HCT116 (cell line): ENCODE results near the gene OSGEPL1. TPM values are rescaled to one million over a fixed set of nuclear protein-coding genes. Genes with fewer than 3 reads are reported as not detected.

ENCODE experiments used
- ATAC-seq: fragments of 200-7000 bp; cut with Tn5 transposase; 2 replicates; pipeline ENCODE4 v1.9.1; 2020; ENCODE audit warnings: mild to moderate bottlenecking, moderate library complexity
- Bru-seq: library from RNA; stranded (reverse); fragments of 400-500 nt; gene quantifications from one replicate; lab custom pipeline; 2021; lab: Mats Ljungman, UMichigan
- BruChase-seq, 2 experiments: library from RNA; stranded (reverse); fragments of 400-500 nt; gene quantifications; one replicate each; lab custom pipeline; 2021; lab: Mats Ljungman, UMichigan
- BruUV-seq: library from RNA; stranded (reverse); fragments of 400-500 nt; replicated peaks from 2 replicates; lab custom pipeline; 2021; lab: Mats Ljungman, UMichigan
- CTCF ChIA-PET: fragments of 300-600 bp; sonication (Branson Sonifier 250); formaldehyde crosslinking; loops from one replicate; lab custom pipeline; 2021; ENCODE audit warnings: antibody characterized with exemption; lab: Charles Lee
- POLR2A ChIA-PET: fragments of 300-600, 350-600 bp; sonication (Branson Sonifier 250); formaldehyde crosslinking; loops from one replicate; lab custom pipeline; 2021; ENCODE audit warnings: antibody characterized with exemption; lab: Charles Lee
- RAD21 ChIA-PET, 2 experiments: fragments of 300-600 bp; sonication (Branson Sonifier 250); formaldehyde crosslinking; loops; one replicate each; lab custom pipeline; 2023; ENCODE audit warnings: low total read pairs in 2 of 2; ENCODE audit not compliant: uncharacterized antibody in 2 of 2, unreplicated experiment in 2 of 2, low non-redundant PET in 1 of 2; lab: Charles Lee
- DNase-seq: peaks from one replicate; pipeline ENCODE4 v3.0.0-alpha.2; 2010; ENCODE audit warnings: low read depth, low spot score
- H2AFZ ChIP-seq: fragments of 200-600 bp; shearing (Covaris generic), sonication (generic); 2 replicates; pipeline ENCODE4 v1.6.1; 2017; ENCODE audit warnings: low read depth, mixed run types, mixed read lengths, antibody characterized with exemption, low read length; ENCODE audit not compliant: poor library complexity, severe bottlenecking
- H3K27ac ChIP-seq: 2 replicates; pipeline ENCODE4 v1.5.1; 2012; ENCODE audit warnings: low read depth, low read length
- H3K27me3 ChIP-seq: fragments of 200-600 bp; sonication (generic); 2 replicates; pipeline ENCODE4 v1.6.1; 2016; ENCODE audit warnings: mixed run types, low read length, mixed read lengths; ENCODE audit not compliant: insufficient read depth
- H3K36me3 ChIP-seq, 2 experiments: fragments of 200-500 bp in 1 of 2; fragments of 200-600 bp in 1 of 2; sonication (Bioruptor generic) in 1 of 2; sonication (generic) in 1 of 2; 2 replicates each; pipeline versions ENCODE4 v1.5.1 to v1.6.1; 2014 to 2016; ENCODE audit warnings: low read length in 2 of 2, inconsistent platforms in 1 of 2, mixed read lengths in 1 of 2, mixed run types in 1 of 2; ENCODE audit not compliant: insufficient read depth in 2 of 2, control insufficient read depth in 1 of 2
- H3K4me1 ChIP-seq, 2 experiments: fragments of 200-600 bp in 1 of 2; sonication (generic) in 1 of 2; 2 replicates each; pipeline versions ENCODE4 v1.5.1 to v1.6.1; 2012 to 2017; ENCODE audit warnings: low read length in 2 of 2, inconsistent platforms in 1 of 2, mild to moderate bottlenecking in 1 of 2, mixed read lengths in 1 of 2, mixed run types in 1 of 2, moderate library complexity in 1 of 2; ENCODE audit not compliant: insufficient read depth in 2 of 2, control insufficient read depth in 1 of 2
- H3K4me2 ChIP-seq: fragments of 200-600 bp; sonication (generic); 2 replicates; pipeline ENCODE4 v1.6.1; 2017; ENCODE audit warnings: mixed run types, low read length, mixed read lengths
- H3K4me3 ChIP-seq, 2 experiments: fragments of 200-600 bp in 1 of 2; sonication (generic) in 1 of 2; replicated peaks in 1 of 2; 2 replicates each; pipeline ENCODE4 v1.5.1; 2011 to 2016; ENCODE audit warnings: low read length in 2 of 2, control low read depth in 1 of 2, low read depth in 1 of 2, mild to moderate bottlenecking in 1 of 2, mixed read lengths in 1 of 2, mixed run types in 1 of 2
- H3K79me2 ChIP-seq: fragments of 200-600 bp; sonication (generic); 2 replicates; pipeline ENCODE4 v1.6.1; 2017; ENCODE audit warnings: mild to moderate bottlenecking, mixed run types, low read length, moderate library complexity, mixed read lengths; ENCODE audit not compliant: insufficient read depth
- H3K9ac ChIP-seq: fragments of 200-600 bp; sonication (generic); 2 replicates; pipeline ENCODE4 v1.6.1; 2016; ENCODE audit warnings: low read length, mixed read lengths
- H3K9me2 ChIP-seq: fragments of 200-600 bp; sonication (generic), shearing (Covaris generic); 2 replicates; pipeline ENCODE4 v1.6.1; 2017; ENCODE audit warnings: mixed run types, mild to moderate bottlenecking, moderate library complexity; ENCODE audit not compliant: insufficient read depth
- H3K9me3 ChIP-seq, 2 experiments: fragments of 200-500 bp in 1 of 2; fragments of 200-600 bp in 1 of 2; sonication (Bioruptor generic) in 1 of 2; sonication (generic) in 1 of 2; 2 replicates each; pipeline ENCODE4 v1.6.1; 2014 to 2017; ENCODE audit warnings: low read length in 2 of 2, mixed read lengths in 2 of 2, inconsistent platforms in 1 of 2, low read depth in 1 of 2, mild to moderate bottlenecking in 1 of 2, mixed run types in 1 of 2, moderate library complexity in 1 of 2; ENCODE audit not compliant: control insufficient read depth in 1 of 2, insufficient read depth in 1 of 2
- H4K20me1 ChIP-seq: fragments of 200-600 bp; sonication (generic), shearing (Covaris generic); 2 replicates; pipeline ENCODE4 v1.6.1; 2017; ENCODE audit warnings: mixed run types, mild to moderate bottlenecking, moderate library complexity; ENCODE audit not compliant: insufficient read depth
- CBX3 ChIP-seq: IDR thresholded peaks from 2 replicates; pipeline ENCODE4 v1.6.1; 2012; ENCODE audit warnings: low read depth
- CTCF ChIP-seq, 3 experiments: fragments of 200-600 bp in 1 of 3; sonication (generic) in 1 of 3; IDR thresholded peaks in 2 of 3; conservative IDR thresholded peaks in 1 of 3; 2 replicates each; pipeline ENCODE4 v1.5.1; 2012 to 2017; ENCODE audit warnings: low read depth in 2 of 3, low read length in 2 of 3, antibody characterized with exemption in 1 of 3, borderline replicate concordance in 1 of 3, control low read depth in 1 of 3, mild to moderate bottlenecking in 1 of 3, mixed read lengths in 1 of 3, mixed run types in 1 of 3, moderate library complexity in 1 of 3; ENCODE audit not compliant: insufficient read depth in 1 of 3
- EGR1 ChIP-seq: IDR thresholded peaks from 2 replicates; pipeline ENCODE4 v1.6.1; 2012; ENCODE audit warnings: low read depth
- ELF1 ChIP-seq: IDR thresholded peaks from 2 replicates; pipeline ENCODE4 v1.6.1; 2012; ENCODE audit warnings: low read depth, borderline replicate concordance
- EZH2 ChIP-seq: fragments of 200-600 bp; sonication (generic); IDR thresholded peaks from 2 replicates; pipeline ENCODE4 v1.6.1; 2017; ENCODE audit warnings: antibody characterized with exemption, mixed run types
- EZH2phosphoT487 ChIP-seq: fragments of 200-600 bp; IDR thresholded peaks from 2 replicates; pipeline ENCODE4 v1.6.1; 2018; ENCODE audit warnings: antibody characterized with exemption, borderline replicate concordance
- POLR2A ChIP-seq: IDR thresholded peaks from 2 replicates; pipeline ENCODE4 v1.7.0; 2011; ENCODE audit warnings: borderline replicate concordance; ENCODE audit not compliant: insufficient read depth, insufficient read length; ENCODE audit errors: extremely low read depth
- RAD21 ChIP-seq: IDR thresholded peaks from 2 replicates; pipeline ENCODE4 v1.6.1; 2012; ENCODE audit warnings: low read depth, mild to moderate bottlenecking
- REST ChIP-seq: IDR thresholded peaks from 2 replicates; pipeline ENCODE4 v1.6.1; 2012; ENCODE audit warnings: low read depth
- SIN3A ChIP-seq: IDR thresholded peaks from 2 replicates; pipeline ENCODE4 v1.6.1; 2012; ENCODE audit warnings: low read depth
- SP1 ChIP-seq: IDR thresholded peaks from 2 replicates; pipeline ENCODE4 v1.6.1; 2012; ENCODE audit warnings: low read depth
- SRF ChIP-seq: IDR thresholded peaks from 2 replicates; pipeline ENCODE4 v1.6.1; 2012; ENCODE audit warnings: low read depth
- ZFX ChIP-seq: fragments of 450-650 bp; IDR thresholded peaks from 2 replicates; pipeline ENCODE4 v1.6.1; 2017
- ZNF274 ChIP-seq: fragments of 200-500 bp; sonication (Bioruptor generic); IDR thresholded peaks from 2 replicates; pipeline ENCODE4 v1.6.1; 2014; ENCODE audit warnings: mild to moderate bottlenecking, low read depth, low read length, inconsistent platforms
- intact Hi-C: fragments of 100-400 bp; cut with micrococcal nuclease; formaldehyde crosslinking; loops from 2 replicates; pipeline ENCODE4 v1.10.0; 2022
- long read RNA-seq: library from polyadenylated mRNA; unstranded; transcript quantifications from one replicate; pipeline ENCODE4 v2.0.0, GENCODE V29; 2021; ENCODE audit not compliant: unreplicated experiment
- polyA plus RNA-seq: library from polyadenylated mRNA; unstranded; fragments of >200 nt; gene quantifications from 2 replicates; pipeline ENCODE4 v1.2.1, GENCODE V29; 2012; ENCODE audit warnings: missing spikeins
- total RNA-seq: library from RNA; stranded (reverse); gene quantifications from one replicate; pipeline ENCODE4 v1.2.1, GENCODE V29; 2021; ENCODE audit not compliant: unreplicated experiment

The OSGEPL1 gene, protein sequence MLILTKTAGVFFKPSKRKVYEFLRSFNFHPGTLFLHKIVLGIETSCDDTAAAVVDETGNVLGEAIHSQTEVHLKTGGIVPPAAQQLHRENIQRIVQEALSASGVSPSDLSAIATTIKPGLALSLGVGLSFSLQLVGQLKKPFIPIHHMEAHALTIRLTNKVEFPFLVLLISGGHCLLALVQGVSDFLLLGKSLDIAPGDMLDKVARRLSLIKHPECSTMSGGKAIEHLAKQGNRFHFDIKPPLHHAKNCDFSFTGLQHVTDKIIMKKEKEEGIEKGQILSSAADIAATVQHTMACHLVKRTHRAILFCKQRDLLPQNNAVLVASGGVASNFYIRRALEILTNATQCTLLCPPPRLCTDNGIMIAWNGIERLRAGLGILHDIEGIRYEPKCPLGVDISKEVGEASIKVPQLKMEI
- total RNA-seq (11.2 TPM), Bru-seq, nascent RNA (percentile 66 among the genes with signal in this experiment), BruChase-seq, experiment 1, labeled RNA remaining after a 6-hour chase (percentile 61 among the genes with signal in this experiment), BruChase-seq, experiment 2, labeled RNA remaining after a 2-hour chase (percentile 66 among the genes with signal in this experiment)
- 4.6 and 6.7 TPM in 2 replicates for polyA plus RNA-seq
- long read RNA-seq, partial matches to known transcripts, result 6 of 33 reads
- long read RNA-seq, other reads (novel, unspliced or antisense), result 24 of 33 reads

- POLR2A ChIA-PET, result interaction anchor here (1.0 to 1.5 kb wide), 5 partner anchors 13 to 102 kb away, joined by 3 to 7 read pairs (median 3); partner anchors contain the start of genes ORMDL1 and PMS1
- intact Hi-C loops, result loop anchor here (1.0 to 10.0 kb wide), 2 partner anchors 22 to 1042 kb away; partner anchors contain the start of genes ORMDL1 and PMS1
- CTCF ChIA-PET, result interaction anchor here (0.7 to 1.5 kb wide), 6 partner anchors 11 to 102 kb away, joined by 3 to 13 read pairs (median 6); partner anchors contain the start of gene ASNSD1
- H3K4me1 ChIP-seq, result peaks cover 3 to 17% of the 10 kb centered on the region in 2 experiments; a peak in 3 of 4 replicates
- peak within 1 kb of the TSS; percentile 61 for H3K9ac ChIP-seq
- DNase-seq, result peak; percentile 96
- H4K20me1 ChIP-seq, result no peaks in the 10 kb centered on the region
- no peaks in the 10 kb centered on the region for H3K9me2 ChIP-seq
- H3K4me3 ChIP-seq, result peak within 1 kb of the TSS; percentile 63 to 73
- no peaks in the 10 kb centered on the region; a peak in 1 of 4 replicates for H3K36me3 ChIP-seq
- ATAC-seq, result peak; percentile 96
- TSS peak; percentile 84 for BruUV-seq
- H3K9me3 ChIP-seq, result no peaks in the 10 kb centered on the region
- peaks cover 18% of the 10 kb centered on the region; the same call in 1 of the 2 replicates for H3K79me2 ChIP-seq
- RAD21 ChIA-PET, result no interaction called here
- H3K27me3 ChIP-seq, result no peaks in the 10 kb centered on the region
- H3K4me2 ChIP-seq, result peak within 1 kb of the TSS; percentile 68
- H3K27ac ChIP-seq, result peak within 1 kb of the TSS; percentile 74
- H2AFZ ChIP-seq, result peak within 1 kb of the TSS; percentile 100
- peak; percentile 27; the same call in 1 of the 2 replicates for TF ChIP-seq ZFX
- peak; percentile 49 for TF ChIP-seq ELF1
- TF ChIP-seq EZH2, result no peak
- TF ChIP-seq SP1, result peak; percentile 34
- TF ChIP-seq POLR2A, result peak; percentile 77
- TF ChIP-seq REST, result no peak
- peak; percentile 52; the same call in 1 of the 2 replicates for TF ChIP-seq CBX3
- no peak; the same call in 1 of the 2 replicates for TF ChIP-seq SIN3A
- TF ChIP-seq EGR1, result no peak
- no peak for TF ChIP-seq EZH2phosphoT487
- peak; percentile 27; the same call in 1 of the 2 replicates for TF ChIP-seq RAD21
- peak; percentile 50 to 56 (median 55); a peak in 5 of 6 replicates for TF ChIP-seq CTCF (IDR thresholded peaks at IDR 0.05 in 2 of 3, conservative IDR thresholded peaks at IDR 0.05 in 1 of 3; ENCODE audit: borderline replicate concordance in 1 of 3, insufficient read depth in 1 of 3, low read depth in 2 of 3, low read length in 2 of 3)
- peak; percentile 54; the same call in 1 of the 2 replicates for TF ChIP-seq SRF
- no peak for TF ChIP-seq ZNF274
These were observed at the start of gene OSGEPL1 for GRCh38 chr2:189762551-189763298. TSS of gene OSGEPL1 (minus strand) at chr2:189762792. CDS start at chr2:189761640, 1,152 bp downstream.
